H1 (cell line): Measurements from ENCODE around the gene ACSF3. TPM values are rescaled to one million over a fixed set of nuclear protein-coding genes. Genes with fewer than 3 reads are reported as not detected.

Source experiments
- ASH2L ChIP-seq: fragments of 200-600, 300-600 bp; sonication (generic); IDR thresholded peaks from one replicate; pipeline ENCODE4 v1.7.1; 2017; ENCODE audit warnings: low read length
- NANOG ChIP-seq: IDR thresholded peaks from 2 replicates; pipeline ENCODE4 v1.6.1; 2011; ENCODE audit warnings: low read length, low read depth, mild to moderate bottlenecking, inconsistent platforms; ENCODE audit not compliant: insufficient read depth, poor library complexity, severe bottlenecking
- polyA plus RNA-seq, 7 experiments: library from polyadenylated mRNA; depleted of rRNA in 3 of 7; stranded (reverse) in 5 of 7; unstranded in 2 of 7; fragments of >200 nt in 5 of 7; fragments of 200-250 nt in 2 of 7; gene quantifications; 1 replicate in 5 of 7; 2 replicates in 1 of 7; 4 replicates in 1 of 7; pipeline versions ENCODE4 v1.2.1 to v1.2.3, GENCODE V29; 2011 to 2013; ENCODE audit warnings: missing spikeins in 2 of 7, mixed read lengths in 2 of 7
- total RNA-seq: library from RNA; stranded (reverse); fragmentation: NEBNext Ultra II Directional; extraction: Animal tissue kit (Norgen Biotek cat#: 25700); gene quantifications from 2 replicates; pipeline ENCODE4 v1.2.1, GENCODE V29; 2021

Gene ACSF3
- total and polyA plus RNA-seq, 2 of the 8 experiments (the other 6 are each of a cell fraction or from before 2014, with no cell fraction given), result 15.6 to 22.9 TPM

DNA sequence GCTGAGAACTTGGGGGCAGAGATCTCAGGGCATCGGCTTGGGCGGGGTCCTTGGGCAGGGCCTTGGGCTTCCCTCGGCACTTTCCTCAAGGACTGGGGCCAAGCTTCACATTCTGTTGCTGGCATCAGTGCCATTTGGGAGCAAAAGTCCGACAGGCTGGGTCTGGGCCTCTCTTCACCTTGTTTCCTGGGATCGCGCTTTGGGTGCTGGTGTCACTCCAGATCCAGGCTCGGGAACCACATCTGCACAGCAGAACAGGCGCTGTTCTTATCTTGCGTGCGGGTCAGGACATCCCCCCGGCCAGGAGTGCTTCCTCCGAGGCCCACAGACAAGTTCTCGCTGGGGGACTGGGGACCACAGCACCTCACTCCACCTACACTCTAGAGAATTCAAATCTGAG, 46.7 kb downstream of the ACSF3 start (continued):
- no peak for TF ChIP-seq ASH2L
- TF ChIP-seq NANOG, result no peak
